ENCODE results near the gene SGPP2. TPM values are rescaled to one million over a fixed set of nuclear protein-coding genes. Genes with fewer than 3 reads are reported as not detected.

The SGPP2 gene
- total and polyA plus RNA-seq, 2 of the 4 experiments (the other 2 are of a cell fraction), result not detected

DNA sequence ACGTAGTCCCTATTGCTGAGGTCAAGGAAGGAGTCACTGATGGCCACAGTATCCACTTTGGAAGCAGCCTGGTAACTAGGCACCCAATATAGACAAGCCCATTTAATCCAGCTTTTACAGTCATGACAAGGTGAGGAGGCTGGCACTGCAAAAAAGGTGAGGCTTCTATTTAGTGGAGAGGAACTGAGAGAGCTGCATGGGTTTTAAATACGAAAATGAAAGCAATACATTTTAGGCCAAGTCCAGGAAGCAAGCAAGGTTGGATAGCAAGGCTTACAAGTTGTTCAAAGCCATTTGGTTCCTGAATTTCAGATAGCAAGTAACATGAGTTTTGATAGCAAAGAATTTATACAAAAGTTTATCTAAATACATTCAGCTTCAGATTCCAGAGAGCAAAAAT is 80.4 kb downstream of the SGPP2 start:
- in situ Hi-C loops (cut with MboI; ENCODE audit: low sequenced_read_pairs), result no loop called here
- Histone ChIP-seq H3K79me1 (ENCODE audit: low read depth in 1 of 2, low read length in 2 of 2) (no peaks in the 10 kb centered on the region), H3K36me3 (ENCODE audit: control insufficient read depth, insufficient read depth, low read length) (no peaks in the 10 kb centered on the region), H4K5ac (ENCODE audit: low read depth, low read length) (no peak overlapping the region), H3K9me1 (ENCODE audit: insufficient read depth, low read length) (no peaks in the 10 kb centered on the region), H3K9ac (ENCODE audit: low read depth, low read length) (no peak overlapping the region), H3K4me1 (ENCODE audit: control insufficient read depth, insufficient read depth, low read length) (no peaks in the 10 kb centered on the region), H3K4ac (ENCODE audit: low read depth, low read length) (no peak overlapping the region), H3K27ac (ENCODE audit: insufficient read depth, low read length) (no peak overlapping the region), H3K14ac (replicated peaks; ENCODE audit: low read depth, low read length) (no peak overlapping the region), H3K27me3 (ENCODE audit: control insufficient read depth, insufficient read depth, low read length) (no peaks in the 10 kb centered on the region; the same call in 1 of the 2 replicates), H3K56ac (ENCODE audit: extremely low read depth, insufficient read depth, low read length) (no peak overlapping the region), H3K4me2 (ENCODE audit: low read depth, low read length) (no peak overlapping the region), H2BK5ac (ENCODE audit: low read depth, low read length, poor library complexity, severe bottlenecking) (no peak overlapping the region), H2BK120ac (ENCODE audit: low read depth, low read length) (no peak overlapping the region), H3K18ac (ENCODE audit: low read depth, low read length) (no peak overlapping the region), H2AK9ac (replicated peaks; ENCODE audit: low read depth, low read length, poor library complexity) (no peak overlapping the region), H2AFZ (replicated peaks; ENCODE audit: low read length, poor library complexity) (no peak overlapping the region), H2BK15ac (ENCODE audit: low read depth, low read length) (no peak overlapping the region), H4K8ac (ENCODE audit: low read depth in 2 of 2, low read length in 2 of 2) (no peak overlapping the region), H3K9me3 (ENCODE audit: control insufficient read depth, insufficient read depth, low read length) (no peaks in the 10 kb centered on the region), H3K23ac (ENCODE audit: low read depth, low read length) (no peak overlapping the region), H2AK5ac (ENCODE audit: low read depth, low read length) (no peak overlapping the region), H2BK20ac (ENCODE audit: low read depth, low read length) (no peak overlapping the region), H4K91ac (ENCODE audit: insufficient read depth, low read depth, low read length) (no peak overlapping the region), H3K4me3 (ENCODE audit: insufficient read depth, low read depth, low read length) (no peak overlapping the region), H4K20me1 (ENCODE audit: insufficient read depth, low read length) (no peaks in the 10 kb centered on the region)
- BruUV-seq (replicated peaks), result no TSS peak
- DNase-seq (no peak), ATAC-seq (ENCODE audit: low read depth) (no peak)
- POLR2A ChIA-PET (ENCODE audit: unreplicated experiment), result no interaction called here
- dilution Hi-C loops (cut with HindIII; ENCODE audit: low sequenced_read_pairs, unreplicated experiment), result no loop called here
- CTCF ChIA-PET, result no interaction called here
- intact Hi-C loops (cut with micrococcal nuclease), result no loop called here
- 40% methylated on average over 1 of the region's 2 CpGs; no CpG with 5 or more reads in 1 of the 2 experiments for WGBS, 2 experiments (ENCODE audit: extremely low coverage in 2 of 2, insufficient read length in 1 of 2)
- TF ChIP-seq NFE2L2 (IDR thresholded peaks at IDR 0.05; ENCODE audit: low read depth, low read length), result no peak
- no peak for TF ChIP-seq SMC3 (IDR thresholded peaks at IDR 0.05; ENCODE audit: low read depth, low read length)
- no peak for TF ChIP-seq RCOR1 (IDR thresholded peaks at IDR 0.05; ENCODE audit: insufficient replicate concordance, low read length)
- no peak for TF ChIP-seq RFX5 (IDR thresholded peaks at IDR 0.05; ENCODE audit: low read depth, low read length)
- no peak for TF ChIP-seq MAFK (IDR thresholded peaks at IDR 0.05; ENCODE audit: low read depth, low read length)
- TF ChIP-seq BHLHE40 (IDR thresholded peaks at IDR 0.05; ENCODE audit: low read depth, low read length), result no peak
- TF ChIP-seq RAD21 (IDR thresholded peaks at IDR 0.05; ENCODE audit: low read length), result no peak
- TF ChIP-seq FOS (IDR thresholded peaks at IDR 0.05; ENCODE audit: low read depth, low read length), result no peak
- TF ChIP-seq, protein P1, sequence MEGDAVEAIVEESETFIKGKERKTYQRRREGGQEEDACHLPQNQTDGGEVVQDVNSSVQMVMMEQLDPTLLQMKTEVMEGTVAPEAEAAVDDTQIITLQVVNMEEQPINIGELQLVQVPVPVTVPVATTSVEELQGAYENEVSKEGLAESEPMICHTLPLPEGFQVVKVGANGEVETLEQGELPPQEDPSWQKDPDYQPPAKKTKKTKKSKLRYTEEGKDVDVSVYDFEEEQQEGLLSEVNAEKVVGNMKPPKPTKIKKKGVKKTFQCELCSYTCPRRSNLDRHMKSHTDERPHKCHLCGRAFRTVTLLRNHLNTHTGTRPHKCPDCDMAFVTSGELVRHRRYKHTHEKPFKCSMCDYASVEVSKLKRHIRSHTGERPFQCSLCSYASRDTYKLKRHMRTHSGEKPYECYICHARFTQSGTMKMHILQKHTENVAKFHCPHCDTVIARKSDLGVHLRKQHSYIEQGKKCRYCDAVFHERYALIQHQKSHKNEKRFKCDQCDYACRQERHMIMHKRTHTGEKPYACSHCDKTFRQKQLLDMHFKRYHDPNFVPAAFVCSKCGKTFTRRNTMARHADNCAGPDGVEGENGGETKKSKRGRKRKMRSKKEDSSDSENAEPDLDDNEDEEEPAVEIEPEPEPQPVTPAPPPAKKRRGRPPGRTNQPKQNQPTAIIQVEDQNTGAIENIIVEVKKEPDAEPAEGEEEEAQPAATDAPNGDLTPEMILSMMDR (conservative IDR thresholded peaks at IDR 0.05; ENCODE audit: low read depth, low read length), result no peak
- TF ChIP-seq, protein P2, sequence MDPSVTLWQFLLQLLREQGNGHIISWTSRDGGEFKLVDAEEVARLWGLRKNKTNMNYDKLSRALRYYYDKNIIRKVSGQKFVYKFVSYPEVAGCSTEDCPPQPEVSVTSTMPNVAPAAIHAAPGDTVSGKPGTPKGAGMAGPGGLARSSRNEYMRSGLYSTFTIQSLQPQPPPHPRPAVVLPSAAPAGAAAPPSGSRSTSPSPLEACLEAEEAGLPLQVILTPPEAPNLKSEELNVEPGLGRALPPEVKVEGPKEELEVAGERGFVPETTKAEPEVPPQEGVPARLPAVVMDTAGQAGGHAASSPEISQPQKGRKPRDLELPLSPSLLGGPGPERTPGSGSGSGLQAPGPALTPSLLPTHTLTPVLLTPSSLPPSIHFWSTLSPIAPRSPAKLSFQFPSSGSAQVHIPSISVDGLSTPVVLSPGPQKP (IDR thresholded peaks at IDR 0.05; ENCODE audit: borderline replicate concordance, low read depth, low read length), result no peak

Measured in IMR-90 (cell line).